GM19468 (cell line): ENCODE results near the gene PPWD1.
A peak's percentile ranks its signal among the peaks of the same experiment; 100 is the strongest.
"Not testable (repeated sequence)": the region's sequence is repeated elsewhere in the genome, so short reads cannot be mapped to it uniquely, and the experiment has no call there.

Experiments
- ATAC-seq: cut with Tn5 transposase; IDR thresholded peaks from one replicate; pipeline ENCODE4 v1.9.1; 2021; ENCODE audit warnings: mild to moderate bottlenecking, moderate library complexity, moderate number of reproducible peaks; ENCODE audit not compliant: unreplicated experiment; ENCODE audit errors: extremely low read depth

The PPWD1 gene

GRCh38 chr5:65562731-65563701 lies at the start of gene PPWD1, which contains the start of gene CENPK:
Gene PPWD1 (plus strand): TSS chr5:65563296. CDS start chr5:65563311, 15 bp downstream.
Gene CENPK (minus strand): TSS chr5:65563168. CDS start chr5:65554907, 8,261 bp downstream.
- peak; percentile 93 for ATAC-seq

GRCh38 chr5:65525726-65526125 lies 37.4 kb upstream of the PPWD1 start:
- no peak for ATAC-seq

- ATAC-seq: no peak
These were observed 32.2 kb upstream of the PPWD1 start for GRCh38 chr5:65530904-65531303.

- ATAC-seq: no peak
These were observed 27.5 kb upstream of the PPWD1 start for GRCh38 chr5:65535529-65535987.

- ATAC-seq: no peak
These were observed 23.3 kb upstream of the PPWD1 start for GRCh38 chr5:65539827-65540226.

- no peak for ATAC-seq
These were observed 18.6 kb upstream of the PPWD1 start for GRCh38 chr5:65544473-65544872.

- no peak for ATAC-seq
These were observed 17.0 kb upstream of the PPWD1 start for GRCh38 chr5:65546141-65546540.

GRCh38 chr5:65548281-65548680 lies 14.8 kb upstream of the PPWD1 start:
- no peak for ATAC-seq

GRCh38 chr5:65553941-65554340 lies 9.2 kb upstream of the PPWD1 start:
- ATAC-seq: no peak

GRCh38 chr5:65555287-65555686 lies 7.8 kb upstream of the PPWD1 start:
- no peak for ATAC-seq

GRCh38 chr5:65556181-65556580 lies 6.9 kb upstream of the PPWD1 start:
- no peak for ATAC-seq

GRCh38 chr5:65556718-65557117 lies 6.4 kb upstream of the PPWD1 start:
- no peak for ATAC-seq

GRCh38 chr5:65563777-65564176 lies 681 bp downstream of the PPWD1 start:
- no peak for ATAC-seq

GRCh38 chr5:65566505-65566904 lies 3.4 kb downstream of the PPWD1 start:
- no peak for ATAC-seq

- no peak for ATAC-seq
These were observed 7.6 kb downstream of the PPWD1 start for GRCh38 chr5:65570598-65571226.

- ATAC-seq: no peak
These were observed 14.0 kb downstream of the PPWD1 start for GRCh38 chr5:65577141-65577540.

- ATAC-seq: no peak
These were observed 25.6 kb downstream of the PPWD1 start for GRCh38 chr5:65588694-65589093.

- ATAC-seq: not testable (repeated sequence)
These were observed 38.7 kb downstream of the PPWD1 start for GRCh38 chr5:65601761-65602160.

- ATAC-seq: no peak
These were observed 48.4 kb downstream of the PPWD1 start for GRCh38 chr5:65611524-65611923.

- no peak for ATAC-seq
These were observed 49.3 kb downstream of the PPWD1 start for GRCh38 chr5:65612298-65612907.

- ATAC-seq: no peak
These were observed 56.9 kb downstream of the PPWD1 start for GRCh38 chr5:65620021-65620420.
